Type B pancreatic cell (in vitro differentiated cells): Measurements from ENCODE around the gene MVB12B. TPM values are rescaled to one million over a fixed set of nuclear protein-coding genes. Genes with fewer than 3 reads are reported as not detected.
"Not testable (repeated sequence)": the region's sequence is repeated elsewhere in the genome, so short reads cannot be mapped to it uniquely, and the experiment has no call there.

Experiments
- DNase-seq: peaks from one replicate; pipeline ENCODE4 v3.0.0; 2021; ENCODE audit warnings: mixed read lengths; ENCODE audit not compliant: unreplicated experiment; ENCODE audit errors: extremely low spot score
- H3K27ac Mint-ChIP-seq: 2 replicates; pipeline ENCODE4 v1.8.0; 2021; ENCODE audit warnings: mild to moderate bottlenecking, mixed read lengths
- H3K27me3 Mint-ChIP-seq: 2 replicates; pipeline ENCODE4 v1.8.0; 2021; ENCODE audit warnings: mixed read lengths
- H3K36me3 Mint-ChIP-seq: 2 replicates; pipeline ENCODE4 v1.8.0; 2021; ENCODE audit warnings: mixed read lengths
- H3K4me1 Mint-ChIP-seq: one replicate; pipeline ENCODE4 v1.8.0; 2021; ENCODE audit warnings: mixed read lengths; ENCODE audit not compliant: unreplicated experiment
- H3K4me3 Mint-ChIP-seq: 2 replicates; pipeline ENCODE4 v1.8.0; 2021; ENCODE audit warnings: mild to moderate bottlenecking, mixed read lengths
- H3K9me3 Mint-ChIP-seq: 2 replicates; pipeline ENCODE4 v1.8.0; 2021; ENCODE audit warnings: mixed read lengths
- CTCF ChIP-seq: fragments of 200-600 bp; sonication (generic); conservative IDR thresholded peaks from 2 replicates; pipeline ENCODE4 v1.5.0; 2021; ENCODE audit warnings: antibody characterized with exemption, mild to moderate bottlenecking
- total RNA-seq: library from RNA; stranded (reverse); gene quantifications from 2 replicates; pipeline ENCODE4 v1.2.1, GENCODE V29; 2021; ENCODE audit warnings: low replicate concordance

MVB12B gene
- total RNA-seq, 1 donor from 2014 or later = 26.1 TPM

GRCh38 chr9:126474206-126474765 is 147.7 kb downstream of the MVB12B start:
- Mint-ChIP-seq H3K9me3 (peaks cover 4% of the 10 kb centered on the region), H3K27ac (no peak overlapping the region), H3K27me3 (peaks cover 3% of the 10 kb centered on the region), H3K4me3 (no peak overlapping the region), H3K36me3 (no peaks in the 10 kb centered on the region), H3K4me1 (peaks cover 26% of the 10 kb centered on the region)
- no peak for DNase-seq
- no peak for TF ChIP-seq CTCF

GRCh38 chr9:126474786-126475485 is 148.3 kb downstream of the MVB12B start:
- Mint-ChIP-seq H3K9me3 (peaks cover 4% of the 10 kb centered on the region), H3K36me3 (peaks cover 5% of the 10 kb centered on the region), H3K27me3 (peaks cover 3% of the 10 kb centered on the region), H3K27ac (no peak overlapping the region), H3K4me1 (peaks cover 26% of the 10 kb centered on the region), H3K4me3 (no peak overlapping the region)
- TF ChIP-seq CTCF = no peak
- no peak for DNase-seq

GRCh38 chr9:126475933-126476555 is 149.4 kb downstream of the MVB12B start:
- Mint-ChIP-seq H3K27ac (no peak overlapping the region), H3K4me1 (peaks cover 23% of the 10 kb centered on the region), H3K27me3 (peaks cover 3% of the 10 kb centered on the region), H3K9me3 (peaks cover 4% of the 10 kb centered on the region), H3K36me3 (peaks cover 10% of the 10 kb centered on the region), H3K4me3 (no peak overlapping the region)
- TF ChIP-seq CTCF = no peak
- no peak for DNase-seq

GRCh38 chr9:126477432-126477831 is 150.8 kb downstream of the MVB12B start:
- H3K27ac Mint-ChIP-seq, DNase-seq, H3K27me3 Mint-ChIP-seq, H3K9me3 Mint-ChIP-seq, H3K4me3 Mint-ChIP-seq: not testable (repeated sequence)
- H3K4me1 Mint-ChIP-seq = peaks cover 18% of the 10 kb centered on the region
- H3K36me3 Mint-ChIP-seq = peaks cover 10% of the 10 kb centered on the region

GRCh38 chr9:126478216-126478981 is 151.8 kb downstream of the MVB12B start:
- Mint-ChIP-seq H3K4me1 (peaks cover 16% of the 10 kb centered on the region), H3K4me3 (no peak overlapping the region), H3K36me3 (peaks cover 10% of the 10 kb centered on the region), H3K27ac (no peak overlapping the region), H3K27me3 (peaks cover 2% of the 10 kb centered on the region), H3K9me3 (peaks cover 4% of the 10 kb centered on the region)
- no peak for DNase-seq
- no peak for TF ChIP-seq CTCF

GRCh38 chr9:126479515-126479914 is 152.9 kb downstream of the MVB12B start:
- Mint-ChIP-seq H3K4me3 (no peak overlapping the region), H3K4me1 (peaks cover 16% of the 10 kb centered on the region), H3K27me3 (no peaks in the 10 kb centered on the region), H3K9me3 (peaks cover 4% of the 10 kb centered on the region), H3K27ac (no peak overlapping the region), H3K36me3 (peaks cover 10% of the 10 kb centered on the region)
- TF ChIP-seq CTCF = no peak
- DNase-seq = no peak
